RWPE1 (cell line): ENCODE measurements around the gene CDK17.
A peak's percentile ranks its signal among the peaks of the same experiment; 100 is the strongest.

ENCODE experiments used
- CTCF ChIA-PET: fragments of 350-600 bp; sonication (Branson Sonifier 250); formaldehyde crosslinking; extraction: SDS; loops from one replicate; lab custom pipeline; 2021; lab: Yijun Ruan, JAX
- POLR2A ChIA-PET: fragments of 400-600 bp; formaldehyde crosslinking; extraction: SDS; loops from one replicate; lab custom pipeline; 2020; ENCODE audit warnings: antibody characterized with exemption; ENCODE audit not compliant: low non-redundant PET; lab: Yijun Ruan, JAX
- DNase-seq: peaks from one replicate; pipeline ENCODE4 v3.0.0; 2012; ENCODE audit warnings: low spot score
- H3K27ac ChIP-seq: fragments of 450-650 bp; 2 replicates; pipeline ENCODE4 v1.5.1; 2017
- CTCF ChIP-seq: fragments of 450-650 bp; conservative IDR thresholded peaks from 2 replicates; pipeline ENCODE4 v1.5.1; 2017; ENCODE audit warnings: low read depth, mild to moderate bottlenecking

Gene CDK17

GRCh38 chr12:96261557-96261956, 138.7 kb downstream of the CDK17 start:
- POLR2A ChIA-PET = no interaction called here
- TF ChIP-seq CTCF = no peak
- DNase-seq = peak; percentile 12
- H3K27ac ChIP-seq = no peak overlapping the region
- CTCF ChIA-PET = no interaction called here

GRCh38 chr12:96260644-96261043, 139.6 kb downstream of the CDK17 start:
- DNase-seq = no peak
- no peak for TF ChIP-seq CTCF
- H3K27ac ChIP-seq = no peak overlapping the region
- ChIA-PET CTCF (no interaction called here), POLR2A (no interaction called here)

GRCh38 chr12:96260231-96260630, 140.0 kb downstream of the CDK17 start:
- ChIA-PET POLR2A (no interaction called here), CTCF (no interaction called here)
- no peak overlapping the region for H3K27ac ChIP-seq
- TF ChIP-seq CTCF = no peak
- no peak for DNase-seq

GRCh38 chr12:96258104-96258961, 141.9 kb downstream of the CDK17 start:
- no peak for DNase-seq
- TF ChIP-seq CTCF = no peak
- CTCF ChIA-PET = interaction anchor here (0.6 kb wide), 1 partner anchor 91 kb away, joined by 4 read pairs; no protein-coding TSS in a partner anchor
- POLR2A ChIA-PET = interaction anchor here (0.6 kb wide), 1 partner anchor 202 kb away, joined by 3 read pairs; no protein-coding TSS in a partner anchor
- H3K27ac ChIP-seq = peak overlapping the region; percentile 54

GRCh38 chr12:96257550-96258103, 142.6 kb downstream of the CDK17 start:
- DNase-seq = no peak
- H3K27ac ChIP-seq = no peak overlapping the region
- ChIA-PET CTCF (interaction anchor here (0.6 kb wide), 1 partner anchor 208 kb away, joined by 3 read pairs; no protein-coding TSS in a partner anchor), POLR2A (no interaction called here)
- no peak for TF ChIP-seq CTCF

- no peak for DNase-seq
- no peak for TF ChIP-seq CTCF
- POLR2A ChIA-PET = no interaction called here
- CTCF ChIA-PET = interaction anchor here (0.6 kb wide), 1 partner anchor 209 kb away, joined by 3 read pairs; no protein-coding TSS in a partner anchor
- peak overlapping the region; percentile 40 for H3K27ac ChIP-seq
These were observed 143.4 kb downstream of the CDK17 start for GRCh38 chr12:96256672-96257361.
